SK-N-DZ (cell line): ENCODE data around the gene TRIM68. TPM values are rescaled to one million over a fixed set of nuclear protein-coding genes. Genes with fewer than 3 reads are reported as not detected.

ENCODE experiments used
- DNase-seq: peaks from one replicate; pipeline ENCODE4 v3.0.0-alpha.2; 2015; ENCODE audit warnings: low spot score
- polyA plus RNA-seq, 2 experiments: library from polyadenylated mRNA; depleted of rRNA; stranded (reverse); fragments of >200 nt; gene quantifications; 2 replicates each; pipeline ENCODE4 v1.2.3, GENCODE V29; 2014

Gene TRIM68
- polyA plus RNA-seq (2014; cell fraction: cytosol; rRNA removed) = 6.4 and 12.6 TPM in 2 replicates
- polyA plus RNA-seq (2014; cell fraction: nucleus; rRNA removed) = 5.0 and 8.0 TPM in 2 replicates

GRCh38 chr11:4607781-4608666 lies at the start of gene TRIM68:
TRIM68 (minus strand) TSS chr11:4608231; CDS start chr11:4605504, 2,727 bp downstream.
- DNase-seq = peak; percentile 95

- DNase-seq = no peak
Observed at GRCh38 chr11:4654635-4655369, 46.8 kb upstream of the TRIM68 start.

GRCh38 chr11:4647766-4648165 lies 39.7 kb upstream of the TRIM68 start:
- DNase-seq = peak; percentile 29

- DNase-seq = no peak
Observed at GRCh38 chr11:4645974-4646373, 37.9 kb upstream of the TRIM68 start.

- no peak for DNase-seq
Observed at GRCh38 chr11:4644233-4644632, 36.2 kb upstream of the TRIM68 start.

- no peak for DNase-seq
Observed at GRCh38 chr11:4643682-4644081, 35.7 kb upstream of the TRIM68 start, which contains the start of gene OR51E1. OR51E1 (plus strand) TSS chr11:4643982; CDS start chr11:4652527, 8,545 bp downstream.

- DNase-seq = no peak
Observed at GRCh38 chr11:4643076-4643475, 35.0 kb upstream of the TRIM68 start.

GRCh38 chr11:4642043-4642442 lies 34.0 kb upstream of the TRIM68 start:
- DNase-seq = no peak

- DNase-seq = no peak
Observed at GRCh38 chr11:4641501-4641900, 33.5 kb upstream of the TRIM68 start.

GRCh38 chr11:4639931-4640330 lies 31.9 kb upstream of the TRIM68 start:
- no peak for DNase-seq

GRCh38 chr11:4637662-4638047 lies 29.6 kb upstream of the TRIM68 start:
- DNase-seq = no peak

- DNase-seq = peak; percentile 63
Observed at GRCh38 chr11:4636962-4637661, 29.1 kb upstream of the TRIM68 start, which contains the start of gene OR51D1. OR51D1 (plus strand) TSS chr11:4637477; CDS start chr11:4639791, 2,314 bp downstream.

GRCh38 chr11:4636136-4636535 lies 28.1 kb upstream of the TRIM68 start:
- no peak for DNase-seq

- peak; percentile 66 for DNase-seq
Observed at GRCh38 chr11:4626207-4627099, 18.4 kb upstream of the TRIM68 start.

- no peak for DNase-seq
Observed at GRCh38 chr11:4619514-4619913, 11.5 kb upstream of the TRIM68 start.

- DNase-seq = no peak
Observed at GRCh38 chr11:4615856-4616444, 7.9 kb upstream of the TRIM68 start.

GRCh38 chr11:4611986-4612385 lies 4.0 kb upstream of the TRIM68 start:
- DNase-seq = no peak

- DNase-seq = no peak
Observed at GRCh38 chr11:4610258-4610935, 2.4 kb upstream of the TRIM68 start.

GRCh38 chr11:4607096-4607495 lies 935 bp downstream of the TRIM68 start:
- no peak for DNase-seq
